ENCODE measurements around the gene PLAA.
A peak's percentile ranks its signal among the peaks of the same experiment; 100 is the strongest.
"Not testable (repeated sequence)": the region's sequence is repeated elsewhere in the genome, so short reads cannot be mapped to it uniquely, and the experiment has no call there.

Gene PLAA

GRCh38 chr9:26893030-26893676, 53.9 kb downstream of the PLAA start:
- H3K4me3 ChIP-seq (ENCODE audit: low read length) = peak overlapping the region; percentile 96
- no peak for TF ChIP-seq CTCF (conservative IDR thresholded peaks at IDR 0.05; ENCODE audit: low read length)
- DNase-seq (ENCODE audit: low read depth) = no peak

GRCh38 chr9:26892251-26893029, 54.6 kb downstream of the PLAA start, which contains the start of gene CAAP1:
TSS of gene CAAP1 (minus strand) at chr9:26892802. CDS start at chr9:26892715, 87 bp downstream.
- TF ChIP-seq CTCF (conservative IDR thresholded peaks at IDR 0.05; ENCODE audit: low read length) = peak; percentile 44
- DNase-seq (ENCODE audit: low read depth) = peak; percentile 89
- peak within 1 kb of the TSS; percentile 96 for H3K4me3 ChIP-seq (ENCODE audit: low read length)

GRCh38 chr9:26891726-26892125, 55.3 kb downstream of the PLAA start:
- peak overlapping the region; percentile 96 for H3K4me3 ChIP-seq (ENCODE audit: low read length)
- no peak for TF ChIP-seq CTCF (conservative IDR thresholded peaks at IDR 0.05; ENCODE audit: low read length)
- no peak for DNase-seq (ENCODE audit: low read depth)

GRCh38 chr9:26888271-26888670, 58.8 kb downstream of the PLAA start:
- no peak for DNase-seq (ENCODE audit: low read depth)
- TF ChIP-seq CTCF (conservative IDR thresholded peaks at IDR 0.05; ENCODE audit: low read length) = no peak
- H3K4me3 ChIP-seq (ENCODE audit: low read length) = no peak overlapping the region

- no peak overlapping the region for H3K4me3 ChIP-seq (ENCODE audit: low read length)
- DNase-seq (ENCODE audit: low read depth) = no peak
- TF ChIP-seq CTCF (conservative IDR thresholded peaks at IDR 0.05; ENCODE audit: low read length) = no peak
These were observed 64.9 kb downstream of the PLAA start for GRCh38 chr9:26882154-26882553.

GRCh38 chr9:26880262-26880661, 66.8 kb downstream of the PLAA start:
- no peak for TF ChIP-seq CTCF (conservative IDR thresholded peaks at IDR 0.05; ENCODE audit: low read length)
- no peak overlapping the region for H3K4me3 ChIP-seq (ENCODE audit: low read length)
- DNase-seq (ENCODE audit: low read depth) = no peak

- not testable (repeated sequence) for H3K4me3 ChIP-seq (ENCODE audit: low read length); DNase-seq (ENCODE audit: low read depth)
These were observed 71.9 kb downstream of the PLAA start for GRCh38 chr9:26875155-26875554.
